Measurements from ENCODE around the gene HIRA. TPM values are rescaled to one million over a fixed set of nuclear protein-coding genes. Genes with fewer than 3 reads are reported as not detected.

The HIRA gene
- total RNA-seq, 1 donor from 2014 or later: 38.2 TPM

DNA sequence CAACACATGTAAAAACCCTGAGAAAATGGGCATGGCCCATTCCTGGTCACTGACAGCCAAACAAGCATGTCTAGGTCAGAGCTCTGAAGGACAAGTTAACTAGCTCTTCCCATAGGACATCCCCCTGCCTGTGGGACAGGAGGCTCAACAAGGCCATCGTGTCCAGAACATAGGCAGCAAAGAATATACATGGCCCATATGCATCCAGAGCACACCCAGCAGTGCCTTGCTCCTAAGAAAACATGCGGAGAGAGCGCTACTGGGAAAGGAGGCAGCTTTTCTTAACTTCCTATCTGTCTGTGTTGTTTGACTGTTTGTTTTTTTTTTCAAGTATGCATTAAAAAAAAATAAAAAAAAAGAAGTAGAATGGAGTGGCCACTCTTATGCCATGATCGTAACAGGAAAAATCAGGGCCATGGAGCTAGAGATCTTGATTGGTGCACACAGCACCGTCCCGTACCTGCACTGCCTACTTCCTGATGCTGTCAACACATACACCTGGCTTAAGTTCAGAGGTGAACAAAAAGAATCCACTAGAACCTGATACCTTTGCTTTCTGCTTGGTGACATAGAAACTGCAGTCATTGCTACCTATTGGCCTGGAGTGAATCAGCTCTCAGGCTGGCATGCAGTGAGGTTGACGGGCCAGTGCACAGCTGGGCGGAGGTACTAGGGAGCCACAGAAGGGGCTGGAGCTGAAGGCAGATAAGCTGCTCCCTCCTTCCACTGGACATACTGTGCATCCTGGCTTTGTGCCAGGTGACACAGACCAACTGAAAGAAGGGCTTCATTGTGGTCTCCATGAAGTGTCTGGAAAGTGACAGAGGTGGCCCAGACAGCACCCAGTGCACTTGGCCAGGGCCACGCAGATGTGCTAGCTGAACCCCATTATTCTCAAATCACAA is 35.6 kb upstream of the HIRA start:
- Mint-ChIP-seq H3K9me3 (no peaks in the 10 kb centered on the region), H3K4me1 (peaks cover 10% of the 10 kb centered on the region), H3K27ac (no peak overlapping the region), H3K36me3 (peaks cover 46% of the 10 kb centered on the region), H3K4me3 (no peak overlapping the region), H3K27me3 (ENCODE audit: low read depth) (no peaks in the 10 kb centered on the region)
- TF ChIP-seq, protein P1, sequence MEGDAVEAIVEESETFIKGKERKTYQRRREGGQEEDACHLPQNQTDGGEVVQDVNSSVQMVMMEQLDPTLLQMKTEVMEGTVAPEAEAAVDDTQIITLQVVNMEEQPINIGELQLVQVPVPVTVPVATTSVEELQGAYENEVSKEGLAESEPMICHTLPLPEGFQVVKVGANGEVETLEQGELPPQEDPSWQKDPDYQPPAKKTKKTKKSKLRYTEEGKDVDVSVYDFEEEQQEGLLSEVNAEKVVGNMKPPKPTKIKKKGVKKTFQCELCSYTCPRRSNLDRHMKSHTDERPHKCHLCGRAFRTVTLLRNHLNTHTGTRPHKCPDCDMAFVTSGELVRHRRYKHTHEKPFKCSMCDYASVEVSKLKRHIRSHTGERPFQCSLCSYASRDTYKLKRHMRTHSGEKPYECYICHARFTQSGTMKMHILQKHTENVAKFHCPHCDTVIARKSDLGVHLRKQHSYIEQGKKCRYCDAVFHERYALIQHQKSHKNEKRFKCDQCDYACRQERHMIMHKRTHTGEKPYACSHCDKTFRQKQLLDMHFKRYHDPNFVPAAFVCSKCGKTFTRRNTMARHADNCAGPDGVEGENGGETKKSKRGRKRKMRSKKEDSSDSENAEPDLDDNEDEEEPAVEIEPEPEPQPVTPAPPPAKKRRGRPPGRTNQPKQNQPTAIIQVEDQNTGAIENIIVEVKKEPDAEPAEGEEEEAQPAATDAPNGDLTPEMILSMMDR (IDR thresholded peaks at IDR 0.05; ENCODE audit: unreplicated experiment): no peak
- DNase-seq (ENCODE audit: low spot score in 2 of 2, unreplicated experiment in 2 of 2): no peak

DNA sequence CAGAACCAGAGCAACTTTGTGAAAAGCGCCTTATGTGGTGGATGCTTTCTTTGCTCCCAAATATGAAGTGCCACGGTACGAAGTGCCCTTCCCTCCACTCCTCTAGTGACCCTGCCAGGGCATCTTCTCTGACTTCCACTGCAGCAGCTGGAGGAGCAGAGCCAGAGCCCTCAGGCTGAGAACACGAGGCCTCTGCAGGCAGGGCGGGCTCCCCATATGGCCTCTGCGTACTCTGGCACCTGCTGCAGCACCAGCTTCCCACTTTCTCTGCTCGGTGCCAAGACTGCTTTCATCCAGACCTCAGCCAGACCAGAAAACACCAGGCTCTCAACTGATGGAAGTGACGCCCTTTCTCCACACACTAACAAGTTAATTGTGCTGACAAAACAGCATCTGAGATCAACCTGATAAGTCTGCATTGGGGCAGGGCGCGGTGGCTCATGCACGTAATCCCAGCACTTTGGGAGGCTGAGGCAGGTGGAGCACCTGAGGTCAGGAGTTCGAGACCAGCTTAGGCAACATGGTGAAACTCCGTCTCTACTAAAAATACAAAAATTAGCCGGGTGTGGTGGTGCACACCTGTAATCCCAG is 34.7 kb upstream of the HIRA start:
- no peak overlapping the region for H3K4me3 Mint-ChIP-seq
- TF ChIP-seq, protein P1 (IDR thresholded peaks at IDR 0.05; ENCODE audit: unreplicated experiment): no peak
- DNase-seq (ENCODE audit: low spot score in 2 of 2, unreplicated experiment in 2 of 2): no peak

DNA sequence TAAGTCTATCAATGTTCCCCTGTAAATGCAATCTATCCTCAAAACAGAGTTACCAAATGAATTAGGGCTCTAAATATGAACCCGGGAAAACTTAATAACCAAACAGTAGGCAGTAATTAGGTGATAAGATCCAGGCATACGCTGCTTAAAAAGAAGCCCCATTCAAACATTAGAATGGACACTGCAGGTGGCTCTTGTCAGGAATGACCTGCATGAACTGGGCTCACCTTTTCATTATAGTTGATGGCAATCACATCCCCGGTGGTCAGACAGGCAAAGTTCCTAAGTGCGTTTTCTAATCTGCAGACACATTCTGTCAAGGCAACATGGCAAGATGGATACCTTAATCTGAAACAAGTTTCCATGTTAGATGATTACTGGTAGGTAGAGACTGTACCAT is 33.4 kb upstream of the HIRA start:
- peaks cover 42% of the 10 kb centered on the region for H3K36me3 Mint-ChIP-seq
- no peak overlapping the region for H3K27ac Mint-ChIP-seq
- no peaks in the 10 kb centered on the region for H3K27me3 Mint-ChIP-seq (ENCODE audit: low read depth)
- no peaks in the 10 kb centered on the region for H3K9me3 Mint-ChIP-seq
- H3K4me1 Mint-ChIP-seq: peaks cover 10% of the 10 kb centered on the region
- TF ChIP-seq, protein P1 (IDR thresholded peaks at IDR 0.05; ENCODE audit: unreplicated experiment): no peak
- no peak overlapping the region for H3K4me3 Mint-ChIP-seq
- DNase-seq (ENCODE audit: low spot score in 2 of 2, unreplicated experiment in 2 of 2): no peak

More for the DNA sequence above, 34.7 kb upstream of the HIRA start:
- Mint-ChIP-seq H3K36me3 (peaks cover 45% of the 10 kb centered on the region), H3K27me3 (ENCODE audit: low read depth) (no peaks in the 10 kb centered on the region), H3K9me3 (no peaks in the 10 kb centered on the region), H3K4me1 (peaks cover 10% of the 10 kb centered on the region), H3K27ac (no peak overlapping the region)

DNA sequence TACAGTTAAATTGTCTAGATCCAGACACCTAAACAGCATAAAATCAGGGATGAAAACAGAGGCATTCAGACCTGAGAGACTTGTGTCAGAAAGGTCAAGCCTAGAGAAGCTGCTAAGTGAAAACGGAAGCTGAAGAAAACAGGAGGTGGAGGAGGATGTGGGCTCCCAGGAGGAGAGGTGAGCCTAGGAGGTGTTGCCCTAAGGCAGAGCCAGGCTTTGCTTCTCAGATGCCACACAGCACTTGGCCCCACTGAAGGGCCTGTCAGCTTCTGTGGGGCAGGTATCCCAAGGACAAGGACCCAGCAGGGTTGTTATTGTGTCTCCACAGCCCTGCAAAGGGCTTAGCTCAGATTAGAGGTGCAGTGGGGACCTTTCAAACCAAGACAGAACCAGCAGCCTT is 33.0 kb upstream of the HIRA start:
- Mint-ChIP-seq H3K4me1 (peaks cover 10% of the 10 kb centered on the region), H3K27me3 (ENCODE audit: low read depth) (no peaks in the 10 kb centered on the region), H3K9me3 (no peaks in the 10 kb centered on the region), H3K27ac (peak overlapping the region; percentile 43), H3K4me3 (no peak overlapping the region), H3K36me3 (peaks cover 40% of the 10 kb centered on the region)
- TF ChIP-seq, protein P1 (IDR thresholded peaks at IDR 0.05; ENCODE audit: unreplicated experiment): no peak
- no peak for DNase-seq (ENCODE audit: low spot score in 2 of 2, unreplicated experiment in 2 of 2)

DNA sequence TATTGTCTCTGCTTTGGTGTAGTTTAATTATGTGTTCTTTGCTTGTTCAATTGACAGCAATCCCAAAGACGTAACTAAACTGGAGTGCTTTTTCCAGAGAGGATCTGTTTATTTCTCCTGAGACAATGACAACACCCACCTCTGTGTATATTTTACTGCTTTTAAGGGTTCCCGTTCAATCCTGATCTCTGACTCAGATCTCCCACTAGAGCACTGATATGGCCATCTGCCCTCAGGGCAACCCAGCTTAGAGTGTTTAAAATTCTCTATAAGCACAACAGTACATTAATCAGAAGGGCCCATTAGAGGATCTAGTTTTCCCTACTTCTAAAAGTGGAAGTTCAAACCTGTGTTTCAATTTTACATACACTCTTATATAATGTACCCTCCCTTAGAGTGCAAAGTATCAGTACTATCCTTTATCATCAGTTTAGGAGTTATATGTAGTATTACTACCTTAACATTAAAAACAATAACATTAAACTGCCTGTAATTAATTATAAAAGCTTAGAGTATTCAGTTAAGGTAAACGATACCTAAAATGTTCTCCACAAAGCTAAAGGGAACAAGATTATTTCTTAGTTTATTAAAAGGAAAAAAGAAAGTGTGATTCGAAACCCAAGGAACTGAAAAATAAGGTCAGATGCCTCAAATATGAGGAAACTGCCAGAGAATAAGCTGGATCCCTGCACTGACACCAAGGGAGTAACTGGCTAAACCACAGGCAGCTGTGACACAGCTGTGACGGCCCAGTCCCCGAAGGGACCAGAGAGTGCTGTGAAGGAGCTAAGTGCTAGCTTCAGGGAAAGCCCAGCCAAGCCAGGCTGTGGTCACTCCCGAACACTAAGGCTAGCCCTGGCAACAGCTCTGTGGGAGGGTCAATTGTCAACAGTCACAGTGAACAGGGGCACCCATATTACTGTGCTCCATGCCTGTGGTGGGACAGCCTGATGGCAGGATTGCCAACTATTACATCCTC is 32.2 kb upstream of the HIRA start:
- TF ChIP-seq, protein P1 (IDR thresholded peaks at IDR 0.05; ENCODE audit: unreplicated experiment): no peak
- Mint-ChIP-seq H3K9me3 (no peaks in the 10 kb centered on the region), H3K27me3 (ENCODE audit: low read depth) (no peaks in the 10 kb centered on the region), H3K4me3 (no peak overlapping the region), H3K4me1 (peaks cover 10% of the 10 kb centered on the region), H3K36me3 (peaks cover 35% of the 10 kb centered on the region), H3K27ac (peak overlapping the region; percentile 75)
- DNase-seq (ENCODE audit: low spot score in 2 of 2, unreplicated experiment in 2 of 2): no peak
